Right kidney (tissue), 1 donor: Measurements from ENCODE around the gene ST6GALNAC3.
"Not testable (repeated sequence)": the region's sequence is repeated elsewhere in the genome, so short reads cannot be mapped to it uniquely, and the experiment has no call there.

ENCODE experiments used
- DNase-seq: peaks from one replicate; pipeline ENCODE4 v3.0.0-alpha.2; 2016

ST6GALNAC3 gene

DNA sequence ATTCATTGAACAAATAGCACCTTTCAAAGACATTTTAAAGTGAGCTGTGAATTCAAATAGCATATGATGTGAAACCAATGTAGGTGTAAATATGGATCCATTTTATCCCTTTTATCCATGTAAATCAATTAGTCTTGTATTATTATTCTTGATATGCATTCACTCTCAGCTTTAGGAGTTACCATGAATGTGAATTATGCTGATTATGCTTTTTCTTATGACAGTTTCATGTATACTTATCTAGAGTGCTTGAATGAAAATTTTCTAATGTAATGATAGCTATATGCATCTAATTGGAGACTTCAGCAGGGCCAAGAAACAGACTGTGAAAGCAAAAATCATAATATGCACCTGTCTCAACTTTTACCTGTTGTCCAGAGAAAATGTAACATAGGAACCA, 566.2 kb downstream of the ST6GALNAC3 start:
- no peak for DNase-seq

GRCh38 chr1:76644139-76644538, 569.6 kb downstream of the ST6GALNAC3 start:
- no peak for DNase-seq

DNA sequence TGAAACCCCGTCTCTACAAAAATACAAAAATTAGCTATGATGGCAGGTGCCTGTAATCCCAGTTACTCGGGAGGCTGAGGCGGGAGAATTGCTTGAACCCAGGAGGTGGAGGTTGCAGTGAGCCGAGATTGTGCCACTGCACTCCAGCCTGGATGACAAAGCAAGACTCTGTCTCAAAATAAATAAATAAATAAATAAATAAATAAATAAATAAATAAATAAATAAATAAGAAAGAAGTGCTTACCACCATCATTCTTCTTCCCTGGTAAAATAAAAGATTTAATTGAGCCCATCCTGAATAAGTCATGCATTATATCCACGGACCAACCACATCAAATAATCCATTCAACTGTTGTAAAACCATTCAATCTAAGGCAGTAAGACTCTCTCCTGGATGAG, 578.3 kb downstream of the ST6GALNAC3 start:
- not testable (repeated sequence) for DNase-seq

- no peak for DNase-seq
These were observed 583.1 kb downstream of the ST6GALNAC3 start for GRCh38 chr1:76657623-76658022.

DNA sequence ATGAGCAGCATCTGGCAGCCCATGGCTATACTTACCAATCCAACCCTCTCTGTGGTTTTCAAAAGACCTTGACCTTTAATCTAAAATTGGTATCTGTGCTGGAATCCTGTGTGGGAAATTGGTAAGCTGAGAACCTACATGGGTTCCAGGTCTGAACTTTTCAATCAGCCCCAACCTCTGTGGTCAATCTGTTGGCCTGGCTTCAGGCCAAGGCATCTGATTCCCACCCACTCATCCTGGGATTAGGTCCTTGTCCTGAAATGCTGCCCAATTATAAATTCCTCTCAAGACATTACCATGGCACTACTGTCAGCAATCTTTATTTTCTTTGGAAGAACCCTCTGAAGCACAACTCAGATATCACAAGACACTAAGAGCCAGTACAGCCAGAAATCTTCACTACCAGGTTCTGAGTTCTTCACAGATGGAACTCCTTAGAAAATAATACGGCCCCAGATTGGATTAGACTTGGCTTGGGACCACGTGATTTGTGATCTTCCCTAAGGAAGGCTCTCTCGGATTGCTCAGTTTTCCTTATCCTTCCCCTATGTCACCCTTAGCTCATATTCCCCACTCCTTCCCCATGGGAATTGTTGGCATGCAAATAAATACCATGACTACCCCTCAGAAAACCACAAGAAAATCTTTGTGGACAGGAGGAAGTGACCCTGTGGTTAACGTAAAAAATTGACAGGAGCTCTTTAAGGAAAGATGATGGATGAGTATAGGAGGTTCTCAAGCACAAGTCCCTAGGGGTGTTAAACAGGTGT, 584.8 kb downstream of the ST6GALNAC3 start:
- DNase-seq, result no peak

- no peak for DNase-seq
These were observed 587.0 kb downstream of the ST6GALNAC3 start for GRCh38 chr1:76661531-76661930.

GRCh38 chr1:76666499-76666898, 592.0 kb downstream of the ST6GALNAC3 start:
- DNase-seq, result no peak

- peak; percentile 21 for DNase-seq
These were observed 593.5 kb downstream of the ST6GALNAC3 start for GRCh38 chr1:76668046-76668445.

- DNase-seq, result no peak
These were observed 594.6 kb downstream of the ST6GALNAC3 start for GRCh38 chr1:76669131-76669530.

DNA sequence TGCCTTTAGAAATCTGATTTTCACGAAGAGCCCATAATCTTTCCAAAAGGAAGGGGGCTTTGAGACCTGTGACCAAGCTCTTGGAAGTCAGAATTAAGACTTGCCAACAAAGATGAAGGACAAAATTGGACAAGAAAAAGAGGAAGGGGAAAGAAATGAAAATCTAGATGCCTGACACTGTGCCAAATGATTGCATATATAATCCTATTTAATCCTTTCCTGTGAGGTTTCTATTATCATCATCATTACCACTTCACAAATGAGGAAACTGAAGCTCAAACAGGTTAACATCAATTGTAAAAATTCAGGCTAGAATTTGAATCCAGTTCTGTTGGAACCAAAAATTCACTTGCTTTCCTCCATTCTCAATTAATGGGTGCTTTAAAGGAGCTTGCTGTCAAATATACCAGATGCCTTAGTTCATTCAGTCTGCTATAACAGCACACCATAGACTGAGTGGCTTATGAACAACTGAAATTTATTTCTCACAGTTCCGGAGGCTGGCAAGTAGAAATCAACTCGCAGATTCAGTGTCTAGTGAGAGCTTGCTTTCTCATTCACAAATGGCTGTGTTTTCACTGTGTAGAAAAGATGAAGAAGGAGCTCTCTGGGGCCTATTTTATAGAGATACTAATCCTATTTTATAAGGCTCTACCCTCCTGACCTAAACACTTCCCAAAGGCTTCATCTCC, 595.2 kb downstream of the ST6GALNAC3 start:
- no peak for DNase-seq

DNA sequence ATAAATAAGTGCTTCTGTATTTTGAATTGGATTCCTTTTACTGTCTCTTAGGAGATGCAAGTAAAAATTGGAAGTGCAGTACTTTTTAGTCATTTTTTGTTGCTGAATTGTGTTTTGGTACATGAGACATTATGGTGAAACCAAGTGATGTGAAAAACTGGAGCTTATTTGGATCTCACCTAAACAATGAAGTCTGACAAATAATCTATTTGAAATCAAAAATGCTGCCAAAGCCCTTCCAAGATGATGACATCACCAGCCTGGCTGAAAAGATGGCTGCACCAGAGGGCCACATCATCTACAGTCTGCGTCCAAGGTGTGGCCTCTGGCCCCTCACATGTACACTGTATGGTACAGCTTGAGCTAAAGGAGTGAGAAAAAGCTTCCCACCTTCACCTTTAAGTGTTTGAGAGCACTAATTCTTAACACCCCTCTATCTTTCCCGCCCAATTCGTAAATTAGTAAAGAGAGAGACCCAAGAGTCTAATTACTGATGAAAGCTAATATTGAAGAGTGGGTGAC, 600.2 kb downstream of the ST6GALNAC3 start:
- DNase-seq, result no peak

GRCh38 chr1:76677416-76678405, 603.2 kb downstream of the ST6GALNAC3 start:
- DNase-seq, result no peak

DNA sequence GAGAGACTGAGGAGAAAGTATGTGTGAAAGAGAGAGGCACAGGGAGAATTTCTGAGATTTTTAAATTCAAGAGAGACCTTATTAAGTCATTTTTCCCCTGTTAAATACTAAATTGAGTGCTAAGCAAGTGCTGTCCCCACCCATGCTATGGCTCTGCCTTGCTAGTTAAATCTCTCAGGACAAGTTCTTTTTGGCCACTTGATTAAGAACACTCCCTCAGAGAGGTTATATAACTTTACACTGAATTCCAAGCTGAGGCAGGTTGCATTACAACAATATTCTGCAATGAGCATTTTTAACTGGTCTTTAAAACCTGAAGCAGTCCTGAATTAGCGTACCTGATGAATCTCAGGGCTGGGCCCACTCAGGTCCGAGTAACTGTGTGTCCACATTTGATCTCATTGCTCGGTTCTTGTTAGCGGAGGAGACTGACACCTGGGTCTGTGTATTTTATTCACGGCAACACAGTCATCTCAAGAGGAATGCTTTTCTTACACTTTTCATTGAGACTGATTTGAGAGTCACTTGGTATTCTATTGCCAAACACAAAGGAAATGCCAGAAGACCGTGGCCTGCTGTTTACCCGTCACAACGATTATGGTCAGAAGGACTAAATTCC, 605.1 kb downstream of the ST6GALNAC3 start:
- DNase-seq, result no peak

- no peak for DNase-seq
These were observed 606.1 kb downstream of the ST6GALNAC3 start for GRCh38 chr1:76680651-76681050.

GRCh38 chr1:76682138-76682537, 607.6 kb downstream of the ST6GALNAC3 start:
- no peak for DNase-seq
